Parathyroid adenoma (tissue), 2 donors: Measurements from ENCODE around the gene CLASRP.

ENCODE experiments used
- H2AFZ ChIP-seq: fragments of 300-600 bp; sonication (generic); one replicate; pipeline ENCODE4 v1.7.0; 2017; ENCODE audit warnings: antibody characterized with exemption, mild to moderate bottlenecking
- H3K27ac ChIP-seq: fragments of 300-600 bp; sonication (generic); one replicate; pipeline ENCODE4 v1.7.0; 2017
- H3K27me3 ChIP-seq: fragments of 300-600 bp; sonication (generic); one replicate; pipeline ENCODE4 v1.7.0; 2017; ENCODE audit warnings: low read length; ENCODE audit not compliant: control insufficient read depth, insufficient read depth
- H3K36me3 ChIP-seq: fragments of 300-600 bp; sonication (generic); one replicate; pipeline ENCODE4 v1.7.0; 2017; ENCODE audit warnings: low read length; ENCODE audit not compliant: control insufficient read depth, insufficient read depth
- H3K4me1 ChIP-seq: fragments of 300-600 bp; sonication (generic); one replicate; pipeline ENCODE4 v1.7.0; 2017; ENCODE audit warnings: control low read depth
- H3K4me2 ChIP-seq: fragments of 300-600 bp; sonication (generic); one replicate; pipeline ENCODE4 v1.7.0; 2017; ENCODE audit warnings: low read length
- H3K4me3 ChIP-seq: fragments of 300-600 bp; sonication (generic); one replicate; pipeline ENCODE4 v1.7.0; 2017; ENCODE audit warnings: low read depth, low read length
- H3K79me2 ChIP-seq: fragments of 300-600 bp; sonication (generic); one replicate; pipeline ENCODE4 v1.7.0; 2017; ENCODE audit warnings: control low read depth
- H3K9ac ChIP-seq: fragments of 300-600 bp; sonication (generic); one replicate; pipeline ENCODE4 v1.7.0; 2017; ENCODE audit warnings: mild to moderate bottlenecking
- H3K9me3 ChIP-seq: fragments of 300-600 bp; sonication (generic); one replicate; pipeline ENCODE4 v1.7.0; 2017; ENCODE audit warnings: low read length; ENCODE audit not compliant: control insufficient read depth
- CTCF ChIP-seq: fragments of 300-600 bp; sonication (generic); IDR thresholded peaks from one replicate; pipeline ENCODE4 v1.7.0; 2017; ENCODE audit warnings: antibody characterized with exemption, mild to moderate bottlenecking
- donor health status: primary hyperparathyroidism.

CLASRP gene

GRCh38 chr19:45095496-45096413 lies 56.9 kb downstream of the CLASRP start:
- no peaks in the 10 kb centered on the region for H3K9me3 ChIP-seq
- H3K4me2 ChIP-seq: no peak overlapping the region
- no peak for TF ChIP-seq CTCF
- H3K36me3 ChIP-seq: no peaks in the 10 kb centered on the region
- peaks cover 44% of the 10 kb centered on the region for H3K4me1 ChIP-seq
- H3K4me3 ChIP-seq: no peak overlapping the region
- no peak overlapping the region for H3K27ac ChIP-seq
- H3K9ac ChIP-seq: no peak overlapping the region
- H3K79me2 ChIP-seq: peaks cover 66% of the 10 kb centered on the region
- no peak overlapping the region for H2AFZ ChIP-seq
- H3K27me3 ChIP-seq: no peaks in the 10 kb centered on the region

- peaks cover 48% of the 10 kb centered on the region for H3K4me1 ChIP-seq
- no peaks in the 10 kb centered on the region for H3K9me3 ChIP-seq
- no peak overlapping the region for H3K9ac ChIP-seq
- no peak for TF ChIP-seq CTCF
- H3K36me3 ChIP-seq: no peaks in the 10 kb centered on the region
- no peak overlapping the region for H3K4me2 ChIP-seq
- H3K27me3 ChIP-seq: no peaks in the 10 kb centered on the region
- H3K27ac ChIP-seq: no peak overlapping the region
- no peak overlapping the region for H2AFZ ChIP-seq
- H3K79me2 ChIP-seq: peaks cover 74% of the 10 kb centered on the region
- no peak overlapping the region for H3K4me3 ChIP-seq
Observed at GRCh38 chr19:45096700-45097099, 57.9 kb downstream of the CLASRP start.

GRCh38 chr19:45097450-45097775 lies 58.6 kb downstream of the CLASRP start:
- H3K79me2 ChIP-seq: peaks cover 81% of the 10 kb centered on the region
- H3K4me3 ChIP-seq: no peak overlapping the region
- no peak overlapping the region for H3K9ac ChIP-seq
- no peaks in the 10 kb centered on the region for H3K36me3 ChIP-seq
- H3K4me1 ChIP-seq: peaks cover 48% of the 10 kb centered on the region
- TF ChIP-seq CTCF: no peak
- H2AFZ ChIP-seq: no peak overlapping the region
- H3K9me3 ChIP-seq: no peaks in the 10 kb centered on the region
- H3K4me2 ChIP-seq: no peak overlapping the region
- H3K27me3 ChIP-seq: no peaks in the 10 kb centered on the region
- no peak overlapping the region for H3K27ac ChIP-seq

GRCh38 chr19:45097776-45098520 lies 59.1 kb downstream of the CLASRP start:
- Histone ChIP-seq H3K27ac (peak overlapping the region; percentile 12), H3K36me3 (no peaks in the 10 kb centered on the region), H2AFZ (no peak overlapping the region), H3K9ac (no peak overlapping the region), H3K4me3 (no peak overlapping the region), H3K27me3 (no peaks in the 10 kb centered on the region), H3K4me2 (peak overlapping the region; percentile 8), H3K9me3 (no peaks in the 10 kb centered on the region), H3K79me2 (peaks cover 87% of the 10 kb centered on the region), H3K4me1 (peaks cover 53% of the 10 kb centered on the region)
- no peak for TF ChIP-seq CTCF
